HS-5 (cell line): Measurements from ENCODE around the gene KLHL26.

Experiments
- DNase-seq: peaks from one replicate; pipeline ENCODE4 v3.0.0-alpha.2; 2012; ENCODE audit warnings: low read depth

KLHL26 gene

DNA sequence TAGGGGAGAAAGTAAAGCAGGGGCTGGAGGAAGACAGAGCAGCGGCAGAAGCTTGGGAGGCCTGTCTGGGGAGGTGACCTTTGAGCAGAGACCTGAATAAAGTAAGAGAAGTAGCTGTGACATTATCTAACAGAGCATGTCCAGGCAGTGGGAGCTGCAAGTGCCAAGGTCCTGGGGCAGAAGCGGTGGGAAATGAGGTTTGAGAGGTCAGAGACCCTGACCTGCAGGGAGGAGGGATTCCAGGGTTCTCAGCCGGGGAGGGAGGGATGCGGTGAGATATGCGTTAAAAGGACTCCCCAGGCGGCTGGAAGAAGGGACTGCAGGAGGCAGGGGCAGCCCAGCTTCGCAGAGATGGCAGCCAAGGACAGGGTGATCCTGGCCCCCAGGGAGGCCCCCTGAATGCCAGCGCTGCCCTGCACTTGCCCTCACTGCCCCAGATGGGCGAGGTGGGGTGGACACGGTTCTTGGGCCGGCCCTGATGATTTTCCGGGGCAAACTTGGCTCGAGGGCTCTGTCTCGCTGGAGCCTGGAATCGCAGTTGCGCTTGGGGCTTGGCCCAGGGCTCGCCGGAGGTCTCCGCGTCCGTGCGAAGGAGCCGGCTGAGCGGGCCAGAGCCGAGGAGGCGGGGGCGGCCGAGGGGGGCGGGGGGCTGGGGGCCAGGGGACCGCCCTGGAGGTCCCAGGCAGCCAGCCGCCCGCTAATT lies 33.4 kb upstream of the KLHL26 start:
- DNase-seq = no peak

DNA sequence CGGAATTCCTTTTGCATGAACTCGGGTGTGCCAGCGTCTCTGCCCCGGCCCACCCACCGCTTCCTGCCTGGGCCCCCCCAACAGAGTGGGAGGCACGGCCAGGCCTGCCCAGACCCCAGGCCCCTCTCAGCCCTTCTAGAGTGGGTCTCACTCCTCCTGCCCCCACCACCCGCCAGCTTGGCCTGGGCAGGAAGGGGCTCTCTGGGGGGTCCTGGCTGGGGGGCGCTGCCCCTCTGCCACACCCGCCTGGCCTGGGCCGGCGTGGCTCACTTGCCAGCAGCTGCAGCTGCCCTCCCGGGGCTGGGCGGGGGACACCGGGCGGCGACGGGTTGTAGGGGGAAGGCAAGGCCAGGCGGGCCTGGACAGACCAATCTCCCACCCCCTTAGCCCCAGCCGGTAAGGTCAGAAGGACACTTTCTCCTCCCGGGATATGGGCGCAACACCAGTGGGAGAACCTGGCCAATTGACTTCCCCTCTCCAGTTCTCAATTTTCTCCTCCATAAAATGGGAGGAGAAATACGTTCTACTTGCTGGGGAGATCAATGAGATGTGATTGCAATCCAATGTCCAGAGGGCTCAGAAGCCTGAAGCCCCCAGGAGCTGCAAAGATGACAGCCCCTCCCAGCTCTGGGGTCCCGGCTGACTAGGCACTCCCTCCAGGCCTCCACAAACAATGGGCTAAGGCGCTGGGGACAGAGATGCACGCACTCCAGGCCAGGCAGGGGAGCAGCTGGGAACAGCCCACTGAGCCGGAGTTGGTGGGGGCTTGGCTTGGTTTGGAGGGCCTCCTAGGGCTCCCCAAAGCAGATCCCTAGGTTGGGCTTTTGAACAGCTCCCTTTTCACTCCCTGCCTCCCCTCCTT lies 32.6 kb upstream of the KLHL26 start:
- DNase-seq = no peak

- no peak for DNase-seq
Measured at GRCh38 chr19:18604820-18605159, 32.0 kb upstream of the KLHL26 start.

DNA sequence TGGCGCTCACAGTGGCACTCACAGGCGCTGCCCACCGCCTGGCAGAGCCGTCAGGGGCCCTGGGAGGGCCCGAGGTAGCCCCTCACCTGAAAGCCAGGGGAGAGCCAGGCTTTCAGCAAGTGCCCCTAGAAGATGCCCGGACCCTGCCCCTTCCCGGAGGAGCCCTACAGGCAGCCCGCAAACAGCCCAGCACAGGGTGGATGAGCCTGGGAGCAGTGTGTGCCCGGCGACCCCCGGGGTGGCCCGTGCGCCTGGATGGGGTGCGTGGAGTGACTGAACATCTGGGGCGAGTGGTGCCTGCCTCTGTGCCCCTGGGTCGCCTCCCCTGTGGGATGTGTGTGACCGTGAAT lies 31.7 kb upstream of the KLHL26 start:
- DNase-seq = no peak

- DNase-seq = no peak
Measured at GRCh38 chr19:18605546-18606280, 31.1 kb upstream of the KLHL26 start.

DNA sequence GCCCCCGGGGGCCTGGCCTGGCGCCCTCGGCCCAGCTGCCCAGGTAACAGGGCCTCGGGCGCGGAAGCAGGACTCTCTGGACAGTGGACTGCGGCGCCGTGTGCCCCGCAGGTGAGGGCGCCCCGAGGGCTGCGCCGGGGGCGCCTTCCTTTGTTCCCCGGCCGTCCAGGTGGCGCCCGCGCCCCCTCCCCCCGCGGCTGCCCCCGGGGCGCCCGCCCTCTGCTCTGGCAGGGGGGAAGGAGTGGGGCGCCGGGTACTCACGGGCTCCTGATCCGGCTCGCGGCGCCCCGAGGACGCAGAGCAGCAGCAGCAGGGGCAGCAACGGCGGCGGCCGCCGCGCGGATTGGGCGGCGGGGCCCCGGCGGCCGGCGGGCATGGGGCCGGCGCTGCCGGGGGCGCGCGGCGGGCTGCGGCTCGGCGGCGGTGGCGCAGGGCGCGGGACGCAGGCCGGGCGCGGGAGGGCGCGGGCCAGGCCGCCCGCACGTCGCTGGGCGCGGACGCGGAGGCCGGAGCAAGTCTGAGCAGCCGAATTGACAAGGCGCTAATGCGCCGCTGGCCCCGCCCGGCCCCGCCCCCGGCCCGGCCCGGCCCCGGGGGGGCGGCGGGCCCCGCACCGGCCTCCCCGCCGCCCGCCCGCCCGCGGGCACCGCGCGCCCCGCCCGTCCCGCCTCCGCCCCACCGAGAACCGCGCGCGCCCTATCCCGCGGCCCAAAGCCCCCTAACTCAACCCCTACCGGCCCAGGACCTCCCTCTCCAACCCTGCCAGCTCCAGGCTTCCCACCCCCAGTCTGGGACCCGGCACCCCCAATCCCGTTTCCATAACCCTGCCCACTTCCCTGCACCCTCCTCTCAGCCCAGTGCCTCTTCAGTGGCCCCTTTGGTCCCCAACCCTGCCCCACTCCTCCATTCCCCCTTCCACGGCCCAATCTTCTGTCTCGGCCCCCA lies 30.3 kb upstream of the KLHL26 start, which contains the start of gene CRLF1:
Gene CRLF1, minus strand, starts transcription at position 519 of the 945 bp plus-strand sequence. Its CDS starts 143 bp downstream, at position 376.
- DNase-seq = no peak

GRCh38 chr19:18607226-18608101 lies 29.4 kb upstream of the KLHL26 start:
- no peak for DNase-seq

GRCh38 chr19:18608102-18608804 lies 28.6 kb upstream of the KLHL26 start:
- DNase-seq = no peak

- DNase-seq = no peak
Measured at GRCh38 chr19:18608805-18609716, 27.8 kb upstream of the KLHL26 start.

DNA sequence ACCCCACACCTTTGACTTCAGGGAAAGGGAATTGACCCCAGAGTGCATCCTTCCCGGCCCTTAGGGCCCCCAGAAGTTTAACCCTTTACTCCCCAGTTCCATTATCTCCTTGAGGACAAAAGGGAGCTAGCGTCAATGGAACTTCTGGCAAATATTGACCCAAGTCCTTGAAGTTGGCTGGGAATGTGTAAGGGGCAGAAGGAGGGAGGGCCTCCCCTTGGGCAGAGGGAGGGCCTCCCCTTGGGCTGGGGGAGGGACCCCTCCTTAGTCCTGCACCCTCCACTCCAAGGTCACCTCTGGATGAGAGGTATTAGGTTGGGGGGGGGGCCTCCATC lies 27.1 kb upstream of the KLHL26 start:
- DNase-seq = no peak

DNA sequence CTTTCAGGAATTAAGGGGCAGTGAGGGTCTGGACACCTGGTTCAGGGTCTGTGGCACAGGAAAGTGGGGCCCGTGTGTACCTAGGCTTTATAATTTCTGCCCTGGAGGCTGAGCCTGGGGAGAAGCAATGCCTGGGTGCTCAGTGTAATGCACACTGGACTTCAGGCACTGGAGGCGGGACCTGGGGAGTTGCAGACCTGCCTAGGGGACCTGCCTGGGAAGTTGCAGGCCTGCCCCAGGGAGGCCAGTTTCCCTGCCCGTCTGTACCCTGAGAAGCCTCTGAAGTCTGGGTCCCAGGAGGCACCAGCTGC lies 26.6 kb upstream of the KLHL26 start:
- no peak for DNase-seq

DNA sequence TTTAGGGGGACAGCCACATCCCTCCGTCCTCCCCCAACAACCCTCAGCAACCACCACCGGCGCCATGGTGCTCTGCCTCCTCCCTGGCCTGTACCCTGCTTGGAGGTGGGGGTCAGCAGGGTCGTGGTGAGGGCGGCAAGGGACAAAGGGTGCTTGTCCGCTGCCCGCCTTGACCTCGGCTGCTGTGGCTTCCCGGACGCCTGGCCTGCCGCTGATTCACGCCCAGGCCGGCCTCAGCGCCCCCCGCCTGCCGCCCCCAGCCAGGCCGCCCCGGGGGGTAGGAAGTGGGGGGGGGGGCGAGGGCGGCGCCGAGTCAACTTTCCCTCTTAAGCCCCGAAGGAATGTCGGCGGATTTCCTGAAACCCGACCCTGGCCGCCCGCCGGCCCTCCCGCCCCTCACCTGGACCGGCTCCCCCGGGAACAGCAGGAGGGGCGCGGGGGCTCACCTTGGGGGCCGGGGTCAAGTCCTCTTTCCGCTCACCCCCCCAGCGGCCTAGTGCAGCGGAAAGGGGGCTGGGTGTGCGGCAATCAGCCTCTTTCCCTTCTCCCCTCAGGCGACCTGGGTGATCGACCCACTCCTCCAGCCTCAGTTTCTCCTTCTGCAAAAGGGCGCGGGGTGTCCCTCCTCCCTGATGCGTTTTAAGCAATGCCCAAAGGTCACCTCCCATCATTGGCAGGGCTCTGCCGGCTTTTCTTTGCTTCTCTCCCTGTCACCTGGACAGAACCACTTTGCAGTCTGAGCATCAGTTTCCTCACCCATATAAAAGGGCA lies 26.1 kb upstream of the KLHL26 start:
- no peak for DNase-seq

GRCh38 chr19:18611327-18612050 lies 25.3 kb upstream of the KLHL26 start:
- DNase-seq = no peak

DNA sequence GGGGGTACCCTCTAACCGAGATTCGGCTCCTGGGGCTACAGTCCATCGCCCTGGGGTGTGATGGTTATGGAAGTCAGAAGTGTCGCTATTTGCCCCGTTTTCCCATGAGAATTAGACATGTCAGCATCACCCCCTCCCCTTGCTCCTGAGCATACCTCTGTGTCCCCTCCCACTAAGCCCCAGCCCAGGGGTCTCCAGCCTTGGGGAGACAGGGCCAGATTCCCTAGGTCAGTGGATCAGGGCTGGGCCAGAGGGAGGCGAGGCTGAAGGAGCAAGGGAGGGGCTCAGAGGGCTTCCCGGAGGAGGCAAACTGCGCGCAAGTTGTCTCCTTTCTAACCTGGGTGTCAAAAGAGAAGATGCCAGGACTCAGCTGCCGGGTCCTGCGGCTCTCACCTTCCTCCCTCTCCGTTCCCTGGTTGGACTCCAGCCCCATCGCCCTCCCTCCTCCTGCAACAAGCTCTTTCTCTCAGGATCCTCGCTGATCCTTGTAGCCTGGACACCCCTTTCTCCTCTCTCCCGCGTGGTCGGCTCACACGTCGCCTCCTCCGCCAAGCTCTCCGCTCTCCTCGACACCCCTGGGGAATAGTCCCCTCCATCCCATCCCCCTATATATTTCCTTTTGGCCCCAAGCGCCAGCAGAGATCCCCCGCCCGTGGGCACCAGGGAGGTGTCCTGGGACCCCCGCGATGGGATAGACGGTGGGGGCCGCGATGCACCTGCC lies 24.6 kb upstream of the KLHL26 start:
- no peak for DNase-seq

DNA sequence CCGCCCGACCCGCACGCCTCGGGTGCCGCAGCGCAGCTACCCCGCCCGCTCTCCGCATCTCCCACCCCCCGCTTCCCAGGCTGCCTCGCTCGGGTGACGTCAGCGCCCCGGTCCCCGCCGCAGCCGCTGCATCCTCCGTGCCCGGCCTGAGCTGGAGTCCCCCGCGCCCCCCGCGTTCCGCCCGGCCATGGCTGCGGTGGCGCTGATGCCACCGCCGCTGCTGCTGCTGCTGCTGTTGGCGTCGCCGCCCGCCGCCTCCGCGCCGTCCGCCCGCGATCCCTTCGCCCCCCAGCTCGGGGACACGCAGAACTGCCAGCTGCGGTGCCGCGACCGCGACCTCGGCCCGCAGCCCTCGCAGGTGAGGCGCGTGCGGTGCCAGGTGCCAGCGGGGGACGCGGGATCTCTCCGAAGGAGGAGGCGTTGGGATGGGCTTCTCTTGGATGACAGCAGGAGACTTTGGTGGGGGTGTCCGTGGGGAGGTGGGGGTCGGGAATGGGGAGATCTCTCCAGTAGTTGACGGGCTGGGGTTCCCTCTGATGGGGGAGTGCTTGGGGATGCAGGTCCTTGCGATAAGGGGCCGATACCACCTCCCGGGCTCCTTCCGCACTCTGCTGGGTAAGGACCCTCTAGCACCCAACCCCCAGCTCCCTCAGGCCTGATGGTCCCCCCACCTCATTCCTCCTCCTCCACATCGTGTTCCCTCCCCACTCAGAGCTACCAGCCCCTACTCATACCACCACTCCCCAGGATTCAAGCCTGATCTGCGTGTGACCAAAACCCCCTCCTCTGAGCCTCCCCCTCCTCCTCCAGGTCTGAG lies 23.8 kb upstream of the KLHL26 start, which contains the start of gene TMEM59L:
Gene TMEM59L, plus strand, starts transcription at position 99 of the 817 bp plus-strand sequence. Its CDS starts 89 bp downstream, at position 188.
- DNase-seq = no peak

DNA sequence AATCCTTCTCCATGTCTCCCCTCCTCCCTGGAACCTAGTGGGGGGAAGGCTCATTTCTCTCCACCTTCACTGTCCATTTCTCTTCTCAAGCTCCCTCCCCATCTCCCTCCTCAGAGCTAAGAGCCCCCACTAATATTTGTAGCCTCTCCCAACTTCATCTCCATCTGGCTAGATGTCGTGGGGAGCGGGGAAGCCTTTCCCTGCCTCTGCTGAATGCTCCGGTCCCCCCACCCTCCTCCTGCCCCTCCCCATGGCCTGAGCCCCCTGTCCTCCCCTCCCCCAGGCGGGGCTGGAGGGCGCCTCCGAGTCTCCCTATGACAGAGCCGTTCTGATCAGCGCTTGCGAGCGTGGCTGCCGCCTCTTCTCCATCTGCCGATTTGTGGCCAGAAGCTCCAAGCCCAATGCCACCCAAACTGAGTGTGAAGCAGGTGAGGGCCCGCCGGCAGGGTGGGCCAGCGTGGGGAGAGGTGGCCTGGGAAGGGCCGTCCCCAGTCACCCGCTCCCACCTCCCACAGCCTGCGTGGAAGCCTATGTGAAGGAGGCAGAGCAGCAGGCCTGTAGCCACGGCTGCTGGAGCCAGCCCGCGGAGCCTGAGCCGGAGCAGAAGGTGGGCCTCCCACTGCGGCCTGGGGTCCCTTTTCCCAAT lies 23.1 kb upstream of the KLHL26 start:
- no peak for DNase-seq
